Mucosa of rectum (tissue), 2 donors: ENCODE results near the gene MRPL12.
A peak's percentile ranks its signal among the peaks of the same experiment; 100 is the strongest.

ENCODE experiments used
- H3K27ac ChIP-seq, 2 donors: one replicate each; pipeline ENCODE4 v1.7.0; 2013; ENCODE audit warnings: inconsistent platforms in 2 of 2, low read depth in 2 of 2, low read length in 2 of 2
- H3K27me3 ChIP-seq, 2 donors: one replicate each; pipeline ENCODE4 v1.7.0; 2013; ENCODE audit warnings: low read length in 2 of 2; ENCODE audit not compliant: control insufficient read depth in 2 of 2, insufficient read depth in 2 of 2
- H3K36me3 ChIP-seq, 2 donors: one replicate each; pipeline ENCODE4 v1.7.0; 2013; ENCODE audit warnings: low read length in 2 of 2; ENCODE audit not compliant: control insufficient read depth in 2 of 2, insufficient read depth in 2 of 2
- H3K4me1 ChIP-seq, 2 donors: one replicate each; pipeline ENCODE4 v1.7.0; 2013; ENCODE audit warnings: low read length in 2 of 2, mild to moderate bottlenecking in 1 of 2; ENCODE audit not compliant: control insufficient read depth in 2 of 2, insufficient read depth in 2 of 2
- H3K4me3 ChIP-seq, 2 donors: one replicate each; pipeline ENCODE4 v1.7.0; 2013; ENCODE audit warnings: low read length in 2 of 2
- H3K9ac ChIP-seq, 2 donors: one replicate each; pipeline ENCODE4 v1.7.0; 2013; ENCODE audit warnings: low read length in 2 of 2, low read depth in 1 of 2, mild to moderate bottlenecking in 1 of 2
- H3K9me3 ChIP-seq, 2 donors: one replicate each; pipeline ENCODE4 v1.7.0; 2013; ENCODE audit warnings: low read length in 2 of 2; ENCODE audit not compliant: control insufficient read depth in 2 of 2
- donor health status: healthy.
- donor health status: Normal muscosa, but diverticular disease.

The MRPL12 gene

DNA sequence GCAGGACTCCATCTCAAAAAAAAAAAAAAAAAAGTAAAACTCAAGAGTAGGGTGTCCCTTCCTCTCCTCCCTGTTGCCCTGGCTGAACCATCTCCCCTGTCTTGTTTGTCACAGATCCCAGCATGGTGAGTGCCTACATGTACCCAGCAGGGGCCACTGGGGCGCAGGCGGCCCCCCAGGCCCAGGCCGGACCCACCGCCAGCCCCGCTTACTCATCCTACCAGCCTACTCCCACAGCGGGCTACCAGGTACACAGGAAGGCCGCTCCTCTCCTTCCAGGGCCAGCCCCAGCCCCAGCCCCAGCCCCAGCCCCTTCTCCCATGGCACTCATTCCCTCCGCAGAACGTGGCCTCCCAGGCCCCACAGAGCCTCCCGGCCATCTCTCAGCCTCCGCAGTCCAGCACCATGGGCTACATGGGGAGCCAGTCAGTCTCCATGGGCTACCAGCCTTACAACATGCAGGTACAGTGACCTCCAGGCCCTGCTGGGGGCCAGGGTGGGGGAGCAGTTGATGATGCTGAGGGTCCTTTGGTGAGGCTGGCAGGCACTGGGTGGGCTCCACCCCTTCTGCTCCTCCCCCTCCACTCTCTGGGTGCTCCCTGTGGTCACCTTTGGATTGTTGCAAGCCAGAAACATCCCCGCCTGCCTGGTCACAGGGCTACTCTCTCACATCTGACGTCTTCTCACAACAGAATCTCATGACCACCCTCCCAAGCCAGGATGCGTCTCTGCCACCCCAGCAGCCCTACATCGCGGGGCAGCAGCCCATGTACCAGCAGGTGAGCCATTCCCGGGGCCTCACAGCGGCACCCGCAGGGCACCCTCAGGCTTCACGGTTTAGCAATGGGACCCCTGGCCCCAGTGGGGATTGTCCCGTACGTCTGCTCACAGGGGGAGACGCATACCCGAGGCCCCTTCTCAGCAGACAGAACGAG lies 2.5 kb upstream of the MRPL12 start:
- H3K9me3 ChIP-seq: no peaks in the 10 kb centered on the region
- H3K36me3 ChIP-seq: peaks cover 44 to 49% of the 10 kb centered on the region in 2 donors
- H3K9ac ChIP-seq: no peak overlapping the region
- no peak overlapping the region for H3K4me3 ChIP-seq
- H3K27me3 ChIP-seq: no peaks in the 10 kb centered on the region
- peaks cover 25 to 30% of the 10 kb centered on the region in 2 donors for H3K4me1 ChIP-seq
- no peak overlapping the region for H3K27ac ChIP-seq

- peak overlapping the region; percentile 71 to 96 for H3K4me3 ChIP-seq
These were observed 1.7 kb upstream of the MRPL12 start for GRCh38 chr17:81701288-81702071.

GRCh38 chr17:81703747-81704654 lies 834 bp downstream of the MRPL12 start:
- H3K27me3 ChIP-seq: no peaks in the 10 kb centered on the region
- peaks cover 40 to 42% of the 10 kb centered on the region in 2 donors for H3K36me3 ChIP-seq
- peak overlapping the region; percentile 71 to 96 for H3K4me3 ChIP-seq
- peak overlapping the region; percentile 87 to 91 for H3K27ac ChIP-seq
- no peaks in the 10 kb centered on the region for H3K9me3 ChIP-seq
- peak overlapping the region; percentile 71 to 93 for H3K9ac ChIP-seq
- H3K4me1 ChIP-seq: peaks cover 25 to 30% of the 10 kb centered on the region in 2 donors

More at GRCh38 chr17:81701288-81702071, 1.7 kb upstream of the MRPL12 start:
- Histone ChIP-seq H3K27me3 (no peaks in the 10 kb centered on the region), H3K27ac (no peak overlapping the region), H3K9me3 (no peaks in the 10 kb centered on the region), H3K36me3 (peaks cover 45% of the 10 kb centered on the region in 2 donors), H3K4me1 (peaks cover 25 to 30% of the 10 kb centered on the region in 2 donors), H3K9ac (peak overlapping the region; percentile 48 to 93)

DNA sequence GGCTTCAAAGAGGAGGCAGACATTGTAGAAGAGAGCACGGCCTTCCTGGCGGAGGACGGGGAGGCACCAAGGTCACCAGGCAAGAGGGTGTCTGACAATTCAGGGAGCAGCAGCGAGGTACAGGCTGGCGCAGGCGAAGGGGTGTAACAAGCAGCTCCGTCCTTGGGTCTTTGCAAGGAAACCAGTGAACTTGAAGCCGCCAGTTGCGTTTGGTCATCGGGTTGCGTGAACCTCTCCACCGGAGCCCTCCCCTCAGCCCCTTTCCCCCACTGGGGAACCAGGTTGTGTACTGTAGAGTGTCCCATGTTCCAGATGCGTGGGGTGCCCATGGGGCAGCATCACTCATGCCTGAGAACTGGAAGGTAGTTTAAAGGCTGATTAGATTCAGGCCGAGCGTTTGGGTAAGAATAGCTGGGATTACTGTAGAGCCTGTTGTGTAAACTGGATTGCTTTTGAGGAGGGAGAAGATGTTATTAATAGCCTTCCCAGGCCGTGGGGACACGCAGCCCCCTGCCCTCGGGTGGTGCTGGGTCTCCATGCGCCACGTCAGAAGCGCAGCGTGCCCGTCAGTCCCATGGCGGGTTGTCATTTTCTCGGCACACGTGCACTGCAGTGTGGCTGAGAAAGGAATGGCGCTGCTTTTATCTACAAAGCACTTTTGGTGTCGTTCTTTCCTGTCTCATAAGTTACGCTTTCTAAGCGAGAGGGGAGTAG lies 2.5 kb downstream of the MRPL12 start:
- no peak overlapping the region for H3K4me3 ChIP-seq
- peaks cover 35 to 38% of the 10 kb centered on the region in 2 donors for H3K4me1 ChIP-seq
- H3K27ac ChIP-seq: no peak overlapping the region
- peaks cover 35 to 36% of the 10 kb centered on the region in 2 donors for H3K36me3 ChIP-seq
- no peaks in the 10 kb centered on the region for H3K27me3 ChIP-seq
- H3K9ac ChIP-seq: no peak overlapping the region
- H3K9me3 ChIP-seq: no peaks in the 10 kb centered on the region

- H3K27me3 ChIP-seq: no peaks in the 10 kb centered on the region
- H3K27ac ChIP-seq: no peak overlapping the region
- no peaks in the 10 kb centered on the region for H3K9me3 ChIP-seq
- peaks cover 30% of the 10 kb centered on the region in 2 donors for H3K36me3 ChIP-seq
- no peak overlapping the region for H3K9ac ChIP-seq
- H3K4me3 ChIP-seq: no peak overlapping the region
- H3K4me1 ChIP-seq: peaks cover 38% of the 10 kb centered on the region in 2 donors
These were observed 3.1 kb downstream of the MRPL12 start for GRCh38 chr17:81706232-81706611.

DNA sequence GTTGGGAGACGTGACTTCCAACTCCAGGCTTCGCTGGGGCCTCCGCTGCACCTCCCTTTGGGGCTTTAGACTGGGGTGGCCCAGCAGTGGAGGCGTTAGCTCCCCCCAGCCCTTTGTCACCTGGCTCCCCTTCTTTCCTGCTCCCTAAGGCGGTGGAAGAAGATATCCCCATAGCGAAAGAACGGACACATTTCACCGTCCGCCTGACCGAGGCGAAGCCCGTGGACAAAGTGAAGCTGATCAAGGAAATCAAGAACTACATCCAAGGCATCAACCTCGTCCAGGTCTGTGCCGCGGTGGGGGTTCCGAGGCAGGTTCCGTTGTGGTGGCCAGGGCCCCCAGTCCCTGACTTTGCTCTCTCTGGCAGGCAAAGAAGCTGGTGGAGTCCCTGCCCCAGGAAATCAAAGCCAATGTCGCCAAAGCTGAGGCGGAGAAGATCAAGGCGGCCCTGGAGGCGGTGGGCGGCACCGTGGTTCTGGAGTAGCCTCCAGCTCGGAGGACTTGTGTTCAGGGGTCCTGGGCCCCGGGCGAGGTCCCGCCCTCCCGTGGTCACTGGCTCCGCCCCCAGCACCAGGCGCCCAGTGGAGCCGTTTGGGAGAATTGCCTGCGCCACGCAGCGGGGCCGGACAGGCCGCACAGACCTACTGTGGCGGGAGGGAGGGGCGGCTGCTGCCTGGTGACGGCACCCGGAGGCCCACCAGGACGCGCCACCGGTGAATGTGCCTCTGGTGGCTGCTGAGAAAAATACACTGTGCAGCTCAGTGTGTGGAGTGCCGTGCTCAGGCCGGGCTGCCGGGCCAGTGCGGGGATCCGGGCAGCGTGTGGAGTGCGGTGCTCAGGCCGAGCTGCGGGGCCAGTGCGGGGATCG lies 3.8 kb downstream of the MRPL12 start:
- Histone ChIP-seq H3K27ac (no peak overlapping the region), H3K9ac (no peak overlapping the region), H3K27me3 (no peaks in the 10 kb centered on the region), H3K4me1 (peaks cover 35 to 36% of the 10 kb centered on the region in 2 donors), H3K4me3 (no peak overlapping the region), H3K36me3 (peaks cover 26% of the 10 kb centered on the region in 2 donors), H3K9me3 (no peaks in the 10 kb centered on the region)

DNA sequence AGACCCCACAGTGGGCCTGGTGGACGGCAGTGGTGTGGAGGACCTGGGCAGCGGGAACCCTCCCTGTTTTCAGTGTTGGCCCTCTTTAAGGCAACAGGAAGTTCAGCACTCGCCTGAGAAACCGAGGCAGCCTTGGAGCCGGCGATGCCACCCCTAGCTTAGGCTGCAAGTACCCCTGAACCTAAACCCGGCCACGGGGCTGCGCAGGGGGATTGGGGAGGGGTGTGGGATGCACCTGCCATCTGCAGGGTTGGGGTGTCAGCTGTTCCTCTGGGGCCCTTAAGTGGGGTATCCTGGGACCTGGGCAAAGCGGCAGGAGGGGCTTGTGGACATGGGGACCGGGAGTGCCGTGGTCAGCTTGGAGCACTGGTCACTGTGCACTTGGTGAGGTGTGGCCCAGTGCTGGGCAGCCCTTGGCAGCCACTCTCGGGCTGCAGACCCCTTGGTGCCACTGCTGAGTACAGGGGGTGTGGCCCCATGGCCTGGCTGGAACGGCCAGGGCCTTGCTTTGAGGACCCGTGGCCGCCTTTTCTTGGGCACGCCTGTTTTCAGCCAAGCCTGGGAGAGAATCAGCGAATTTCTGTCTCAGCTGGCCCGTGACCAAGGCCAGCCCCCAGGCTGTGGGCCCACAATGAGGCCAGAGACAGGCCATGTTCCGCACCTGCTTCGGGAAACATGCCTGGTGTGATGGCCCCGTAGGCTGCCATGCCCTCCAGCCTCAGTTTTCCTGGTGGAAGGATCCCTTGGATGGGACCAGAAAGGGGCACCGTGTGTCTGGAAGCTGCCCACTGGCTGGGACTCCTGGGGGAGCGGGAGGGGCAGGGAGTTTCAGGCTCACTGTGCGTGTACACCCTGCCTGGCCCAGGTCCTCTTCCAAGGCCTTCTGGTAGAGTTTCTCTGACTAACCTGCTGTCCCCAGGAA lies 4.8 kb downstream of the MRPL12 start:
- Histone ChIP-seq H3K9me3 (no peaks in the 10 kb centered on the region), H3K9ac (no peak overlapping the region), H3K36me3 (peaks cover 26% of the 10 kb centered on the region in 2 donors), H3K27ac (no peak overlapping the region), H3K27me3 (no peaks in the 10 kb centered on the region), H3K4me3 (no peak overlapping the region), H3K4me1 (peaks cover 32 to 33% of the 10 kb centered on the region in 2 donors)

DNA sequence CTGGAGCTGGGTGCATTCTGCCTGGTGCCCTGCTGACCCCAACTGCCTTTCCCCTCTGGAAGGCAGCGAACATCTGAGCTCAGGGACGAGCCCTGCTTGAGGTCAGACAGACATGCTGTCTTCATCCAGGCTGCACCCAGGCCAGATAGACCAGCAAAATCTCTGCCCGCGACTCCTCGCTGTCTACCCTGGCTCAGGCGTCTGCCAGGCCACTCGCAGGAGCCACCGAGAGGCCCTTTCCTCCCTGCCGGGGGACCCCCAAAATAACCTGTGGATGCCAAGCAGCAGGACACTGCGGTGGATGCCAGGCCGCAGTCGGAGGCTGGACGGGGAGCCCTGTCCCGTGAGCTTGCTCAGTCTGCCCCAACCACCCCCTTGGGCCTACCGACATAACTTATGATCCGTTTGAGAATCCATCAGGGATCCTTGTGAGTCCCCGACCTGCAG lies 5.6 kb downstream of the MRPL12 start:
- H3K9me3 ChIP-seq: no peaks in the 10 kb centered on the region
- no peak overlapping the region for H3K4me3 ChIP-seq
- no peak overlapping the region for H3K27ac ChIP-seq
- no peak overlapping the region for H3K9ac ChIP-seq
- H3K36me3 ChIP-seq: peaks cover 26% of the 10 kb centered on the region in 2 donors
- no peaks in the 10 kb centered on the region for H3K27me3 ChIP-seq
- H3K4me1 ChIP-seq: peaks cover 36 to 39% of the 10 kb centered on the region in 2 donors
